Effector memory CD8-positive, alpha-beta T cell (primary cell): ENCODE data around the gene SLC38A2.
A peak's percentile ranks its signal among the peaks of the same experiment; 100 is the strongest.

Experiments used
- ATAC-seq: fragments of 150-1000 bp; cut with Tn5 transposase; replicated peaks from 2 replicates; pipeline ENCODE4 v1.10.0; 2021; ENCODE audit warnings: mild to moderate bottlenecking, moderate library complexity
- DNase-seq, 3 experiments: peaks; one replicate each; pipeline ENCODE4 v3.0.0; 2021
- H3K27ac Mint-ChIP-seq, 2 donors: one replicate each; pipeline ENCODE4 v1.8.0; 2022; ENCODE audit warnings: mild to moderate bottlenecking in 2 of 2, mixed read lengths in 2 of 2, moderate library complexity in 2 of 2
- H3K27me3 Mint-ChIP-seq, 2 donors: one replicate each; pipeline ENCODE4 v1.8.0; 2022; ENCODE audit warnings: mixed read lengths in 2 of 2
- H3K36me3 Mint-ChIP-seq: one replicate; pipeline ENCODE4 v1.8.0; 2022; ENCODE audit warnings: mild to moderate bottlenecking, moderate library complexity, mixed read lengths; ENCODE audit not compliant: insufficient read depth
- H3K4me1 Mint-ChIP-seq, 2 donors: one replicate each; pipeline ENCODE4 v1.8.0; 2022; ENCODE audit warnings: low read depth in 2 of 2, mixed read lengths in 2 of 2
- H3K4me3 Mint-ChIP-seq, 2 donors: one replicate each; pipeline ENCODE4 v1.8.0; 2022; ENCODE audit warnings: mild to moderate bottlenecking in 2 of 2, mixed read lengths in 2 of 2, moderate library complexity in 2 of 2
- H3K9me3 Mint-ChIP-seq, 2 donors: one replicate each; pipeline ENCODE4 v1.8.0; 2022; ENCODE audit warnings: mixed read lengths in 2 of 2

The SLC38A2 gene

DNA sequence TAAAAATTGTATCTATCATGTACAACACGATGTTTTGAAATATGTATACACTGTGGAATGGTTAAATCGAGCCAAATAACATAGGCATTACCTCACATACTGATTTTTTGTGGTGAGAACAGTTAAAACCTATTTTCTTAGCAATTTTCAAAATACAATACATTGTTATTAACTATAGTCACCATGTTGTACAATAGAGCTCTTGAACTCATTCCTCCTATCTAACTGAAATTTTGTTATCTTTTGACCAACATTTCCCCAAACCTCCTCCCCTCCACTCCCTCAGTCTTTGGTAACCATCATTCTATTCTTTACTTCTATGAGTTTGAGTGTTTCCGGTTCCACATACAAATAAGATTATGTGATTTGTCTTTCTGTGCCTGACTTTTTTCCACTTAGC, 6.8 kb upstream of the SLC38A2 start:
- Mint-ChIP-seq H3K4me1 (peaks cover 10 to 12% of the 10 kb centered on the region in 2 donors), H3K4me3 (no peak overlapping the region), H3K27me3 (no peaks in the 10 kb centered on the region), H3K9me3 (no peaks in the 10 kb centered on the region), H3K36me3 (peaks cover 14% of the 10 kb centered on the region), H3K27ac (no peak overlapping the region)
- no peak for DNase-seq
- ATAC-seq, result no peak

GRCh38 chr12:46378530-46378929, 6.0 kb upstream of the SLC38A2 start:
- Mint-ChIP-seq H3K27ac (no peak overlapping the region), H3K9me3 (no peaks in the 10 kb centered on the region), H3K27me3 (no peaks in the 10 kb centered on the region), H3K4me3 (no peak overlapping the region), H3K4me1 (peaks cover 14 to 15% of the 10 kb centered on the region in 2 donors), H3K36me3 (peaks cover 13% of the 10 kb centered on the region)
- DNase-seq (no peak), ATAC-seq (no peak)

DNA sequence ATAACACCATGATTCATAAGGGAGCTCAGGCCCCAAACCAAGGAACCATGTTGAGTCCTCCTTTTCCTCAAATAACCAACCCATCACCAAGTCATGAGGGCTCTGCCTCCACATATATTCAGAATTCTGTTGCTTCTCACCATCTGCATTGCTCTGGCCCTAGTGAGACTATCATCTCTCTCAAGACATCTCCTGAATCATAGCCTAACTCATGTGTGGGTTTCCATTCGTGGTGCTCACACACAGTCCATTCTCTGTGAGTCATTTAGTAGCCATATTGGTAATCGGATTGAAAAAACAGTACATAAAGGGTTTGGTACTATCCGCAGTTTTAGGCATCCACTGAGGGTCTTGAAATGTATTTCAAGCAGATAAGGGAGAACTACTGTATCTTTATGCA, 5.1 kb upstream of the SLC38A2 start:
- H3K27me3 Mint-ChIP-seq, result no peaks in the 10 kb centered on the region
- peaks cover 16% of the 10 kb centered on the region for H3K36me3 Mint-ChIP-seq
- H3K9me3 Mint-ChIP-seq, result no peaks in the 10 kb centered on the region
- H3K4me1 Mint-ChIP-seq, result peaks cover 17 to 20% of the 10 kb centered on the region in 2 donors
- H3K4me3 Mint-ChIP-seq, result no peak overlapping the region
- no peak for ATAC-seq
- no peak overlapping the region for H3K27ac Mint-ChIP-seq
- no peak for DNase-seq

DNA sequence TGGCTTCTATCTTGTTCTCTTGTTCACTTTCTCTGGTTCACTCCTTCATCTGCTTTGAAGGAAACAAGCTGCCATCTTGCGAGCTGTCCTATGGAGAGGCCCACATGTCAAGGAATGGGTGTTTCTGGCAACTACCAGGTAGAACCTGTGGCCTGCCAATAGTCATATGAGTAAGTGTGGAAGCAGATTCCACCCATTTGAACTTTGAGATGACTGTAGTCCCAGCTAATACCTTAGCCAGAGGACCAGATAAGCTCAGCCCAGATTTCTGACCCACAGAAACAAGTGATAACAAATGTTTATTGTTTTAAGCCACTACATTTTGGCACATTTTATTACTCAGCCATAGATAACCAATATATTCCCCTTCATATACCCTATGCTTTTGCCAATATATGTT, 4.0 kb upstream of the SLC38A2 start:
- ATAC-seq (no peak), DNase-seq (no peak)
- H3K36me3 Mint-ChIP-seq, result peaks cover 23% of the 10 kb centered on the region
- H3K4me1 Mint-ChIP-seq, result peaks cover 15 to 16% of the 10 kb centered on the region in 2 donors
- H3K9me3 Mint-ChIP-seq, result no peaks in the 10 kb centered on the region
- no peaks in the 10 kb centered on the region for H3K27me3 Mint-ChIP-seq
- no peak overlapping the region for H3K4me3 Mint-ChIP-seq
- no peak overlapping the region for H3K27ac Mint-ChIP-seq

DNA sequence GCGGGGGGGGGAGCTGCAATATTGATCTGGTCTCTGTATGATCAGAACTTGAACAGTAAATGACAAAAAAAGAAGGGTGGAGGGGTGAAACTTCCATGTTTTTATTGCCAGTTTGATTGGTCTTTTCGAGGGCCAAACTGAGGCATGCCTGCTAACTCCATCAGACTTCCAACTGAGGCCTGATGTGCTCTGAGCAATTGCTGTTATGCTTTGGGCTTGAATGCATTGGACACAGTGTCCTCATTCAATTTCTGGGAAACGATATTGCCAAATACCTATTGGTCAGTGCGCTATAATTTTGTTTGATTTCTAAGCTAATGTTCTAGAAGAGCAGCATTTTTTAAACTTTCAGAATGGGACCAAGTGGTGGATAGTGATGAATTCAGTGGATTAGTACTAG, 2.1 kb upstream of the SLC38A2 start:
- Mint-ChIP-seq H3K27me3 (no peaks in the 10 kb centered on the region), H3K4me3 (no peak overlapping the region), H3K36me3 (peaks cover 42% of the 10 kb centered on the region), H3K9me3 (no peaks in the 10 kb centered on the region), H3K27ac (peak overlapping the region in 1 of 2 donors; percentile 100), H3K4me1 (peaks cover 23 to 33% of the 10 kb centered on the region in 2 donors)
- no peak for DNase-seq
- no peak for ATAC-seq

GRCh38 chr12:46374310-46374709, 1.7 kb upstream of the SLC38A2 start:
- ATAC-seq (no peak), DNase-seq (no peak)
- H3K27me3 Mint-ChIP-seq, result no peaks in the 10 kb centered on the region
- H3K4me1 Mint-ChIP-seq, result peaks cover 26 to 37% of the 10 kb centered on the region in 2 donors
- H3K4me3 Mint-ChIP-seq, result peak overlapping the region; percentile 99 to 100
- H3K36me3 Mint-ChIP-seq, result peaks cover 46% of the 10 kb centered on the region
- no peaks in the 10 kb centered on the region for H3K9me3 Mint-ChIP-seq
- H3K27ac Mint-ChIP-seq, result peak overlapping the region; percentile 100

GRCh38 chr12:46373301-46374296, 1.0 kb upstream of the SLC38A2 start:
- ATAC-seq, result no peak
- Mint-ChIP-seq H3K27ac (peak overlapping the region; percentile 100), H3K4me3 (peak overlapping the region; percentile 99 to 100), H3K9me3 (no peaks in the 10 kb centered on the region), H3K27me3 (no peaks in the 10 kb centered on the region), H3K4me1 (peaks cover 26 to 42% of the 10 kb centered on the region in 2 donors), H3K36me3 (peaks cover 50% of the 10 kb centered on the region)
- DNase-seq, result peak; percentile 12 to 28 (median 19)

DNA sequence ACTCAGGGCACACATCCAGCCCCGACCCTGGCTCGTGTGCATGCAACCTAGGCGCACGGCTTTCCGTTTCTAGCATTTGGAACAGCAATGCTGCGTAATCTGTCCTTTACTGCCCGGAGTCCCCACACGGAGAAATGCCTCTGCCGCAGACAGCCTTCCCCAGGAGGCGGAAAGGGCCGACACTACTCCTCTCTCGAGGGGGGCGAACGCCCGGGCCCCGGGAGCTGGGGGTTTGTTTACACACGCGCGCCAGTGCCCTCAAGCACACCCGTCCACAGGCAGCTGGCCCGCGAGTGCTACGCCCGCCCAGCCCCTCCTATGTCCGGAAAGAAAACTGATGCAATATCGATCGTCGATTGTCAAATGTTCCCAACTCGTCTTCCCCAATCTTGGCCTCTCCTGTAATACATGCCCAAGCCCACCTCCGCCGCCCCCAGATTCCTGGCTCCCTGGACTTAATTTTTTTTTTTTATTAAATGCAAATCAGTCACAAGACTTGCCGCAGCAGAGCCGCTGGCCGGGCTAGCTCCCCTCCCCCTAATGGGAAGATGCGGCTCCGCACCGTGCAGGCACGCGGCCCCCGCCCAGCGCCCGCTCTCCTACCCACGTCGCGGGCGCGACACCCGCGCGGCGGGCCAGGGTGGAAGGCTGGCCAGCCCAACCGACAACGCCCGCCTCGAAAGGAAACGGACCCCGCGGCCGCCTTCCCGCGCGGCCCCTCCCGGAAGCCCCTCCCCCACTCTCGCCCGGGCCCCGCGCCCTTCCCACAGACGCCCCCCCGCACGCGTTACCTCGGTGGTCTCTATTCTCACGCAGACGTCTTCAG, 642 bp downstream of the SLC38A2 start:
- no peaks in the 10 kb centered on the region for H3K9me3 Mint-ChIP-seq
- H3K27ac Mint-ChIP-seq, result peak overlapping the region; percentile 100
- peaks cover 34 to 58% of the 10 kb centered on the region in 2 donors for H3K4me1 Mint-ChIP-seq
- DNase-seq (peak in 2 of 3 experiments; percentile 43 to 45), ATAC-seq (peak; percentile 28)
- no peaks in the 10 kb centered on the region for H3K27me3 Mint-ChIP-seq
- peaks cover 65% of the 10 kb centered on the region for H3K36me3 Mint-ChIP-seq
- peak overlapping the region; percentile 99 to 100 for H3K4me3 Mint-ChIP-seq

- Mint-ChIP-seq H3K36me3 (peaks cover 74% of the 10 kb centered on the region), H3K27me3 (no peaks in the 10 kb centered on the region), H3K4me3 (peak overlapping the region; percentile 99 to 100), H3K27ac (peak overlapping the region; percentile 100), H3K4me1 (peaks cover 34 to 60% of the 10 kb centered on the region in 2 donors), H3K9me3 (no peaks in the 10 kb centered on the region)
- DNase-seq, result peak; percentile 87 to 91 (median 90)
- ATAC-seq, result peak; percentile 54
Measured at GRCh38 chr12:46370792-46371717, 1.5 kb downstream of the SLC38A2 start.

DNA sequence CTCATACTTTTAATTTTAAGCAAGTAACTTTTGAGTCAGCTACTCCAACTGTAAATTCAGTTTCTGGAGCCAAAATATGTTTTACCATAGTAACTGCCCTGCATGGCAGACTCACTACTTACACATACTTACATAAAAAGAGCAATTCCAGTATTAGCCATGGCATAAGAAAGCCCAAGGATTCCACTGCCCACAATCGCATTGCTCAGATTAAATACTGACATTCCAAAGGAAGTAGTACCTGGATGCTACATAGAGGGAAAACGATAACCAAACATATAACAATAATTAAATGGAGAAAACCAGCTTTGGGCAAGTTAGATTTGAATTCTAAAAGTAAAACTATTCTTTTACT, 2.2 kb downstream of the SLC38A2 start:
- Mint-ChIP-seq H3K9me3 (no peaks in the 10 kb centered on the region), H3K27me3 (no peaks in the 10 kb centered on the region), H3K27ac (peak overlapping the region; percentile 100), H3K4me1 (peaks cover 36 to 60% of the 10 kb centered on the region in 2 donors), H3K4me3 (peak overlapping the region; percentile 99 to 100), H3K36me3 (peaks cover 81% of the 10 kb centered on the region)
- no peak for DNase-seq
- no peak for ATAC-seq

- Mint-ChIP-seq H3K27ac (peak overlapping the region; percentile 100), H3K36me3 (peaks cover 87% of the 10 kb centered on the region), H3K4me3 (peak overlapping the region; percentile 99 to 100), H3K4me1 (peaks cover 39 to 60% of the 10 kb centered on the region in 2 donors), H3K27me3 (no peaks in the 10 kb centered on the region), H3K9me3 (no peaks in the 10 kb centered on the region)
- DNase-seq (no peak), ATAC-seq (no peak)
Measured at GRCh38 chr12:46369474-46370379, 2.8 kb downstream of the SLC38A2 start.

- Mint-ChIP-seq H3K36me3 (peaks cover 92% of the 10 kb centered on the region), H3K9me3 (no peaks in the 10 kb centered on the region), H3K4me1 (peaks cover 35 to 59% of the 10 kb centered on the region in 2 donors), H3K4me3 (peak overlapping the region; percentile 99 to 100), H3K27ac (peak overlapping the region in 1 of 2 donors; percentile 100), H3K27me3 (no peaks in the 10 kb centered on the region)
- ATAC-seq, result no peak
- no peak for DNase-seq
Measured at GRCh38 chr12:46369095-46369473, 3.5 kb downstream of the SLC38A2 start.
